GM12874 (cell line): Measurements from ENCODE around the gene CDC42SE2.

Experiments
- CTCF ChIP-seq: IDR thresholded peaks from 2 replicates; pipeline ENCODE4 v1.5.1; 2011; ENCODE audit warnings: low read depth, mild to moderate bottlenecking, control low read depth, low read length, moderate library complexity; ENCODE audit not compliant: insufficient read depth

CDC42SE2 gene

GRCh38 chr5:131316026-131316425, 52.2 kb downstream of the CDC42SE2 start:
- TF ChIP-seq CTCF, result no peak

GRCh38 chr5:131316822-131317221, 53.0 kb downstream of the CDC42SE2 start:
- no peak for TF ChIP-seq CTCF

GRCh38 chr5:131318455-131318854, 54.6 kb downstream of the CDC42SE2 start:
- no peak for TF ChIP-seq CTCF

- no peak for TF ChIP-seq CTCF
These were observed 57.2 kb downstream of the CDC42SE2 start for GRCh38 chr5:131321066-131321465.

- TF ChIP-seq CTCF, result no peak
These were observed 59.1 kb downstream of the CDC42SE2 start for GRCh38 chr5:131322926-131323325.

GRCh38 chr5:131323378-131323777, 59.5 kb downstream of the CDC42SE2 start:
- TF ChIP-seq CTCF, result no peak

GRCh38 chr5:131324303-131324702, 60.5 kb downstream of the CDC42SE2 start:
- no peak for TF ChIP-seq CTCF
